ENCODE data around the gene TSC22D4.

- TF ChIP-seq POLR2A (IDR thresholded peaks at IDR 0.05; ENCODE audit: low read depth) (no peak), CTCF (IDR thresholded peaks at IDR 0.05) (no peak), EP300 (IDR thresholded peaks at IDR 0.05) (no peak), POLR2AphosphoS5 (IDR thresholded peaks at IDR 0.05) (no peak)
Observed at GRCh38 chr7:100504887-100505611, 26.0 kb upstream of the TSC22D4 start.
